Activated naive CD8-positive, alpha-beta T cell treated with anti-CD3 and anti-CD28 coated beads, Interleukin-2, amount 50 U/mL, for 24 hours (primary cell): ENCODE measurements around the gene ARID1B.

Experiments used
- ATAC-seq: fragments of 150-1000 bp; cut with Tn5 transposase; one replicate; pipeline ENCODE4 v1.10.0; 2021
- DNase-seq: peaks from one replicate; pipeline ENCODE4 v3.0.0; 2021
- H3K27ac Mint-ChIP-seq: one replicate; pipeline ENCODE4 v1.8.0; 2021; ENCODE audit warnings: mild to moderate bottlenecking, mixed read lengths
- H3K27me3 Mint-ChIP-seq: one replicate; pipeline ENCODE4 v1.8.0; 2021; ENCODE audit warnings: mixed read lengths
- H3K36me3 Mint-ChIP-seq: one replicate; pipeline ENCODE4 v1.8.0; 2021; ENCODE audit warnings: low read depth, mixed read lengths
- H3K4me1 Mint-ChIP-seq: one replicate; pipeline ENCODE4 v1.8.0; 2021; ENCODE audit warnings: mixed read lengths
- H3K4me3 Mint-ChIP-seq: one replicate; pipeline ENCODE4 v1.8.0; 2021; ENCODE audit warnings: mild to moderate bottlenecking, moderate library complexity, mixed read lengths
- H3K9me3 Mint-ChIP-seq: one replicate; pipeline ENCODE4 v1.8.0; 2021; ENCODE audit warnings: mixed read lengths

The ARID1B gene

GRCh38 chr6:157169656-157170055 is 392.5 kb downstream of the ARID1B start:
- ATAC-seq, result no peak
- Mint-ChIP-seq H3K4me1 (no peaks in the 10 kb centered on the region), H3K36me3 (peaks cover 9% of the 10 kb centered on the region)

GRCh38 chr6:157170535-157170934 is 393.4 kb downstream of the ARID1B start:
- Mint-ChIP-seq H3K4me1 (no peaks in the 10 kb centered on the region), H3K9me3 (no peaks in the 10 kb centered on the region), H3K27me3 (no peaks in the 10 kb centered on the region), H3K4me3 (no peak overlapping the region), H3K27ac (no peak overlapping the region), H3K36me3 (peaks cover 9% of the 10 kb centered on the region)
- ATAC-seq (no peak), DNase-seq (no peak)

More at GRCh38 chr6:157169656-157170055, 392.5 kb downstream of the ARID1B start:
- H3K27ac Mint-ChIP-seq, result no peak overlapping the region
- H3K4me3 Mint-ChIP-seq, result no peak overlapping the region
- H3K27me3 Mint-ChIP-seq, result no peaks in the 10 kb centered on the region
- no peaks in the 10 kb centered on the region for H3K9me3 Mint-ChIP-seq
- DNase-seq, result no peak

- Mint-ChIP-seq H3K4me3 (no peak overlapping the region), H3K9me3 (no peaks in the 10 kb centered on the region), H3K27me3 (no peaks in the 10 kb centered on the region), H3K4me1 (no peaks in the 10 kb centered on the region), H3K36me3 (peaks cover 9% of the 10 kb centered on the region), H3K27ac (no peak overlapping the region)
- ATAC-seq, result no peak
- DNase-seq, result no peak
Measured at GRCh38 chr6:157171801-157172200, 394.6 kb downstream of the ARID1B start.

- Mint-ChIP-seq H3K4me3 (no peak overlapping the region), H3K9me3 (no peaks in the 10 kb centered on the region), H3K4me1 (no peaks in the 10 kb centered on the region), H3K27ac (no peak overlapping the region), H3K27me3 (no peaks in the 10 kb centered on the region), H3K36me3 (peaks cover 8% of the 10 kb centered on the region)
- ATAC-seq, result no peak
- no peak for DNase-seq
Measured at GRCh38 chr6:157172231-157172701, 395.1 kb downstream of the ARID1B start.

GRCh38 chr6:157172830-157173536 is 395.8 kb downstream of the ARID1B start:
- no peaks in the 10 kb centered on the region for H3K9me3 Mint-ChIP-seq
- H3K4me1 Mint-ChIP-seq, result no peaks in the 10 kb centered on the region
- DNase-seq (no peak), ATAC-seq (no peak)
- no peak overlapping the region for H3K4me3 Mint-ChIP-seq
- H3K27me3 Mint-ChIP-seq, result no peaks in the 10 kb centered on the region
- H3K36me3 Mint-ChIP-seq, result peaks cover 5% of the 10 kb centered on the region
- no peak overlapping the region for H3K27ac Mint-ChIP-seq

GRCh38 chr6:157173776-157174175 is 396.6 kb downstream of the ARID1B start:
- Mint-ChIP-seq H3K9me3 (no peaks in the 10 kb centered on the region), H3K27me3 (no peaks in the 10 kb centered on the region), H3K4me3 (no peak overlapping the region), H3K36me3 (no peaks in the 10 kb centered on the region), H3K27ac (no peak overlapping the region), H3K4me1 (no peaks in the 10 kb centered on the region)
- no peak for ATAC-seq
- DNase-seq, result no peak

- Mint-ChIP-seq H3K4me3 (no peak overlapping the region), H3K36me3 (no peaks in the 10 kb centered on the region), H3K9me3 (no peaks in the 10 kb centered on the region), H3K4me1 (no peaks in the 10 kb centered on the region), H3K27me3 (no peaks in the 10 kb centered on the region), H3K27ac (no peak overlapping the region)
- no peak for ATAC-seq
- no peak for DNase-seq
Measured at GRCh38 chr6:157174731-157175130, 397.6 kb downstream of the ARID1B start.

- Mint-ChIP-seq H3K9me3 (no peaks in the 10 kb centered on the region), H3K27me3 (no peaks in the 10 kb centered on the region), H3K36me3 (peaks cover 2% of the 10 kb centered on the region), H3K4me1 (no peaks in the 10 kb centered on the region), H3K4me3 (no peak overlapping the region), H3K27ac (no peak overlapping the region)
- DNase-seq, result no peak
- no peak for ATAC-seq
Measured at GRCh38 chr6:157177731-157178336, 400.7 kb downstream of the ARID1B start.

- Mint-ChIP-seq H3K4me1 (peaks cover 2% of the 10 kb centered on the region), H3K27me3 (no peaks in the 10 kb centered on the region), H3K9me3 (no peaks in the 10 kb centered on the region), H3K4me3 (no peak overlapping the region), H3K27ac (no peak overlapping the region), H3K36me3 (peaks cover 10% of the 10 kb centered on the region)
- ATAC-seq (no peak), DNase-seq (no peak)
Measured at GRCh38 chr6:157181649-157182048, 404.5 kb downstream of the ARID1B start.

GRCh38 chr6:157182503-157183264 is 405.5 kb downstream of the ARID1B start:
- no peak overlapping the region for H3K27ac Mint-ChIP-seq
- no peak overlapping the region for H3K4me3 Mint-ChIP-seq
- no peaks in the 10 kb centered on the region for H3K9me3 Mint-ChIP-seq
- H3K36me3 Mint-ChIP-seq, result peaks cover 10% of the 10 kb centered on the region
- DNase-seq (no peak), ATAC-seq (peak; percentile 45)
- H3K27me3 Mint-ChIP-seq, result no peaks in the 10 kb centered on the region
- H3K4me1 Mint-ChIP-seq, result peaks cover 5% of the 10 kb centered on the region

GRCh38 chr6:157184202-157185015 is 407.2 kb downstream of the ARID1B start:
- Mint-ChIP-seq H3K27ac (peak overlapping the region; percentile 52), H3K4me1 (peaks cover 5% of the 10 kb centered on the region), H3K4me3 (no peak overlapping the region)

GRCh38 chr6:157185171-157185570 is 408.0 kb downstream of the ARID1B start:
- Mint-ChIP-seq H3K4me3 (no peak overlapping the region), H3K9me3 (no peaks in the 10 kb centered on the region), H3K27me3 (no peaks in the 10 kb centered on the region), H3K27ac (no peak overlapping the region), H3K36me3 (peaks cover 16% of the 10 kb centered on the region), H3K4me1 (peaks cover 5% of the 10 kb centered on the region)
- DNase-seq (no peak), ATAC-seq (no peak)

More at GRCh38 chr6:157184202-157185015, 407.2 kb downstream of the ARID1B start:
- DNase-seq, result peak; percentile 64
- Mint-ChIP-seq H3K27me3 (no peaks in the 10 kb centered on the region), H3K9me3 (no peaks in the 10 kb centered on the region), H3K36me3 (peaks cover 10% of the 10 kb centered on the region)
- ATAC-seq, result peak; percentile 50

GRCh38 chr6:157185986-157186385 is 408.8 kb downstream of the ARID1B start:
- H3K27ac Mint-ChIP-seq, result no peak overlapping the region
- peaks cover 5% of the 10 kb centered on the region for H3K4me1 Mint-ChIP-seq
- H3K27me3 Mint-ChIP-seq, result no peaks in the 10 kb centered on the region
- DNase-seq, result no peak
- no peak for ATAC-seq
- peaks cover 23% of the 10 kb centered on the region for H3K36me3 Mint-ChIP-seq
- no peaks in the 10 kb centered on the region for H3K9me3 Mint-ChIP-seq
- H3K4me3 Mint-ChIP-seq, result no peak overlapping the region

- no peaks in the 10 kb centered on the region for H3K9me3 Mint-ChIP-seq
- no peak overlapping the region for H3K4me3 Mint-ChIP-seq
- peaks cover 26% of the 10 kb centered on the region for H3K36me3 Mint-ChIP-seq
- H3K27ac Mint-ChIP-seq, result no peak overlapping the region
- H3K4me1 Mint-ChIP-seq, result peaks cover 5% of the 10 kb centered on the region
- DNase-seq (no peak), ATAC-seq (no peak)
- H3K27me3 Mint-ChIP-seq, result no peaks in the 10 kb centered on the region
Measured at GRCh38 chr6:157186785-157187181, 409.6 kb downstream of the ARID1B start.
